Neural progenitor cell (in vitro differentiated cells): ENCODE results near the gene OR6V1. TPM values are rescaled to one million over a fixed set of nuclear protein-coding genes. Genes with fewer than 3 reads are reported as not detected.

Experiments used
- DNase-seq: peaks from one replicate; pipeline ENCODE4 v3.0.0-alpha.2; 2016; ENCODE audit warnings: low spot score
- H2AFZ ChIP-seq: fragments of 200-600 bp; sonication (generic); replicated peaks from 2 replicates; pipeline ENCODE4 v1.6.1; 2016; ENCODE audit warnings: antibody characterized with exemption
- H3F3A ChIP-seq: fragments of 200-600 bp; sonication (generic); 2 replicates; pipeline ENCODE4 v1.6.1; 2016; ENCODE audit warnings: antibody characterized with exemption, low read depth
- H3K27ac ChIP-seq: fragments of 200-600 bp; sonication (generic); 2 replicates; pipeline ENCODE4 v1.5.1; 2016; ENCODE audit warnings: mild to moderate bottlenecking
- H3K27me3 ChIP-seq: fragments of 200-600 bp; sonication (generic); 2 replicates; pipeline ENCODE4 v1.6.1; 2016; ENCODE audit warnings: mild to moderate bottlenecking, moderate library complexity
- H3K36me3 ChIP-seq: fragments of 200-600 bp; sonication (generic); 2 replicates; pipeline ENCODE4 v1.5.1; 2016
- H3K4me1 ChIP-seq: fragments of 200-600 bp; sonication (generic); 2 replicates; pipeline ENCODE4 v1.6.1; 2016; ENCODE audit warnings: mixed run types
- H3K4me2 ChIP-seq: fragments of 200-600 bp; sonication (generic); 2 replicates; pipeline ENCODE4 v1.6.1; 2016
- H3K4me3 ChIP-seq: fragments of 200-600 bp; sonication (generic); 2 replicates; pipeline ENCODE4 v1.5.1; 2016
- H3K79me2 ChIP-seq: fragments of 200-600 bp; sonication (generic); 2 replicates; pipeline ENCODE4 v1.6.1; 2016; ENCODE audit warnings: low read depth
- H3K9ac ChIP-seq: fragments of 200-600 bp; sonication (generic); 2 replicates; pipeline ENCODE4 v1.6.1; 2016
- H3K9me3 ChIP-seq: fragments of 200-600 bp; sonication (generic); 2 replicates; pipeline ENCODE4 v1.5.1; 2016; ENCODE audit warnings: low read depth
- H4K20me1 ChIP-seq: fragments of 200-600 bp; sonication (generic); 2 replicates; pipeline ENCODE4 v1.6.1; 2016; ENCODE audit warnings: low read depth
- H3K27ac Mint-ChIP-seq: 3 replicates; pipeline ENCODE4 v1.8.0; 2021; ENCODE audit warnings: mixed read lengths
- H3K27me3 Mint-ChIP-seq: 2 replicates; pipeline ENCODE4 v1.8.0; 2022; ENCODE audit warnings: low read depth, mild to moderate bottlenecking, inconsistent platforms, moderate library complexity, mixed read lengths; ENCODE audit not compliant: insufficient read depth
- H3K36me3 Mint-ChIP-seq: 3 replicates; pipeline ENCODE4 v1.8.0; 2021; ENCODE audit warnings: mixed read lengths
- H3K4me1 Mint-ChIP-seq: 3 replicates; pipeline ENCODE4 v1.8.0; 2021; ENCODE audit warnings: mixed read lengths
- H3K4me3 Mint-ChIP-seq: 3 replicates; pipeline ENCODE4 v1.8.0; 2021; ENCODE audit warnings: mild to moderate bottlenecking, moderate library complexity, mixed read lengths
- H3K9me3 Mint-ChIP-seq: 3 replicates; pipeline ENCODE4 v1.8.0; 2020; ENCODE audit warnings: mixed read lengths
- CTCF ChIP-seq: fragments of 200-600 bp; sonication (generic); IDR thresholded peaks from 2 replicates; pipeline ENCODE4 v1.5.1; 2017; ENCODE audit warnings: antibody characterized with exemption, mild to moderate bottlenecking
- EZH2 ChIP-seq: fragments of 200-600 bp; sonication (generic); IDR thresholded peaks from 2 replicates; pipeline ENCODE4 v1.6.1; 2017; ENCODE audit warnings: antibody characterized with exemption, mild to moderate bottlenecking, moderate library complexity
- EZH2phosphoT487 ChIP-seq: fragments of 200-600 bp; sonication (generic); IDR thresholded peaks from 2 replicates; pipeline ENCODE4 v1.6.1; 2017; ENCODE audit warnings: antibody characterized with exemption
- total RNA-seq: library from RNA; depleted of rRNA; stranded (reverse); fragments of >200 nt; gene quantifications from 2 replicates; pipeline ENCODE4 v1.2.3, GENCODE V29; 2015; ENCODE audit warnings: low replicate concordance

Gene OR6V1
- total RNA-seq, 1 donor from 2014 or later: not detected

- H3K27me3 Mint-ChIP-seq: peaks cover 2% of the 10 kb centered on the region
- H3K27ac ChIP-seq: no peak overlapping the region
- no peak overlapping the region for H2AFZ ChIP-seq
- no peak overlapping the region for H3K27ac Mint-ChIP-seq
- H3K4me2 ChIP-seq: no peak overlapping the region
- no peaks in the 10 kb centered on the region for H3K36me3 Mint-ChIP-seq
- H3K9me3 ChIP-seq: no peaks in the 10 kb centered on the region
- DNase-seq: no peak
- no peak overlapping the region for H3K4me3 Mint-ChIP-seq
- no peaks in the 10 kb centered on the region for H3K79me2 ChIP-seq
- TF ChIP-seq EZH2 (no peak), EZH2phosphoT487 (no peak), CTCF (no peak)
- H3K27me3 ChIP-seq: no peaks in the 10 kb centered on the region
- H3K4me1 ChIP-seq: no peaks in the 10 kb centered on the region
- H3K36me3 ChIP-seq: no peaks in the 10 kb centered on the region
- no peak overlapping the region for H3K9ac ChIP-seq
- no peak overlapping the region for H3K4me3 ChIP-seq
- H4K20me1 ChIP-seq: no peaks in the 10 kb centered on the region
- H3K4me1 Mint-ChIP-seq: no peaks in the 10 kb centered on the region
- H3F3A ChIP-seq: no peaks in the 10 kb centered on the region
- H3K9me3 Mint-ChIP-seq: no peaks in the 10 kb centered on the region
Measured at GRCh38 chr7:143012409-143012808, 39.7 kb upstream of the OR6V1 start.

GRCh38 chr7:143013473-143013872 lies 38.7 kb upstream of the OR6V1 start:
- no peaks in the 10 kb centered on the region for H3K4me1 Mint-ChIP-seq
- Histone ChIP-seq H3K4me1 (no peaks in the 10 kb centered on the region), H3K27me3 (no peaks in the 10 kb centered on the region), H3K9me3 (no peaks in the 10 kb centered on the region), H4K20me1 (no peaks in the 10 kb centered on the region), H3K27ac (no peak overlapping the region), H2AFZ (no peak overlapping the region), H3K4me2 (no peak overlapping the region), H3K9ac (no peak overlapping the region), H3F3A (no peaks in the 10 kb centered on the region), H3K79me2 (no peaks in the 10 kb centered on the region), H3K36me3 (no peaks in the 10 kb centered on the region), H3K4me3 (no peak overlapping the region)
- H3K36me3 Mint-ChIP-seq: no peaks in the 10 kb centered on the region
- no peak overlapping the region for H3K4me3 Mint-ChIP-seq
- TF ChIP-seq EZH2phosphoT487 (no peak), CTCF (no peak), EZH2 (no peak)
- H3K27me3 Mint-ChIP-seq: peaks cover 2% of the 10 kb centered on the region
- no peak for DNase-seq
- H3K27ac Mint-ChIP-seq: no peak overlapping the region
- H3K9me3 Mint-ChIP-seq: no peaks in the 10 kb centered on the region

DNA sequence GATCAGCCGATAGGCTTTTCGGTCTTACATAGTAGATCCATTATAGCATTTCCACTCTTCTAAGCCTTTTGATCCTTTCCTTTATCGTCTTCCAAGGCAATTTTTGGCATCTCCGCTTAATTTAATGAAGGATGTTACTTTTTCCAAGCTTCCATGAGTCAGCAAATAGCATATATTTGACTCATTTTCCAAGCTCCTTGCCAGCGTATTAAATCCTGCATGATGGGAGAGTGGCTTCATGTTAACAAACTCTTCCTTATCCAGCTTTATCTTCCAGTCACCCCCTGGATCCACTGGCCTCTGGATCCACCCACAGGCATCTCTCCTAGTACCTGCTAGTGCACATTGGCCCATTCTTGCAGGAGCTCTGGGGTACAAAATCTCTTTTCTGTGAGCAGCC lies 38.2 kb upstream of the OR6V1 start:
- no peak overlapping the region for H3K27ac Mint-ChIP-seq
- Histone ChIP-seq H3F3A (no peaks in the 10 kb centered on the region), H3K9me3 (no peaks in the 10 kb centered on the region), H3K27me3 (no peaks in the 10 kb centered on the region), H3K27ac (no peak overlapping the region), H4K20me1 (no peaks in the 10 kb centered on the region), H3K4me2 (no peak overlapping the region), H2AFZ (no peak overlapping the region), H3K79me2 (no peaks in the 10 kb centered on the region), H3K9ac (no peak overlapping the region), H3K4me1 (no peaks in the 10 kb centered on the region), H3K4me3 (no peak overlapping the region), H3K36me3 (no peaks in the 10 kb centered on the region)
- no peaks in the 10 kb centered on the region for H3K36me3 Mint-ChIP-seq
- no peaks in the 10 kb centered on the region for H3K4me1 Mint-ChIP-seq
- DNase-seq: no peak
- no peaks in the 10 kb centered on the region for H3K9me3 Mint-ChIP-seq
- H3K27me3 Mint-ChIP-seq: peaks cover 2% of the 10 kb centered on the region
- TF ChIP-seq EZH2phosphoT487 (no peak), EZH2 (no peak), CTCF (no peak)
- H3K4me3 Mint-ChIP-seq: no peak overlapping the region

DNA sequence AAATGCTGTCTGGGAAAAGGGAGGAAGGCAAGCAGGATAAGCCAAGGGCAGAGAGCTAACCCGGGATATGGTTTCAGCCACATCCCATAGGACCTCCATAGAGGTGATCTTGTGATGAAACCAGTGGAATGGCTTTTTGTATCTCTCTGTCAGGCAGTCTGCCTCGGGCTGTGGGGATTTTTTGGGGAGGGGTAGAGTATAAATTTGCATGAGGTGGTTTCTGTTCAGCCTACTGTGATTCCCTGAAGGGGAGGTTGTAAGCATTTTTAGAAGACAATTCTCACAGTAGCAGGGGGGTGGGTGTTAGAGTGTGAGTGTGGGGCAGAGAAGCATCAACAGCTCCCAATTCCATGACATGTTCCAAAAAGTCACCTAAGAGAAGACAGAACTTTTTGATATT lies 37.1 kb upstream of the OR6V1 start:
- no peaks in the 10 kb centered on the region for H3K4me1 Mint-ChIP-seq
- Histone ChIP-seq H3K79me2 (no peaks in the 10 kb centered on the region), H3K4me1 (no peaks in the 10 kb centered on the region), H3K27ac (no peak overlapping the region), H3K9me3 (no peaks in the 10 kb centered on the region), H2AFZ (no peak overlapping the region), H3F3A (no peaks in the 10 kb centered on the region), H3K4me3 (no peak overlapping the region), H3K4me2 (no peak overlapping the region), H3K27me3 (no peaks in the 10 kb centered on the region), H4K20me1 (no peaks in the 10 kb centered on the region), H3K36me3 (no peaks in the 10 kb centered on the region), H3K9ac (no peak overlapping the region)
- H3K36me3 Mint-ChIP-seq: no peaks in the 10 kb centered on the region
- no peaks in the 10 kb centered on the region for H3K9me3 Mint-ChIP-seq
- no peak for DNase-seq
- H3K27ac Mint-ChIP-seq: no peak overlapping the region
- no peak overlapping the region for H3K4me3 Mint-ChIP-seq
- TF ChIP-seq EZH2phosphoT487 (no peak), EZH2 (no peak), CTCF (no peak)
- peaks cover 2% of the 10 kb centered on the region for H3K27me3 Mint-ChIP-seq
